Endothelial cell of umbilical vein (primary cell): ENCODE measurements around the gene SAT1. TPM values are rescaled to one million over a fixed set of nuclear protein-coding genes. Genes with fewer than 3 reads are reported as not detected.

Experiments
- BruUV-seq: library from RNA; stranded (reverse); fragments of 400-500 nt; replicated peaks from 2 replicates; lab custom pipeline; 2021; lab: Mats Ljungman, UMichigan
- CTCF ChIA-PET: fragments of 300-600, 350-600 bp; sonication (Branson Sonifier 250); formaldehyde crosslinking; loops from one replicate; lab custom pipeline; 2021; ENCODE audit warnings: antibody characterized with exemption, inconsistent platforms; lab: Charles Lee
- POLR2A ChIA-PET: fragments of 300-600, 350-600 bp; sonication (Branson Sonifier 250); formaldehyde crosslinking; loops from one replicate; lab custom pipeline; 2021; ENCODE audit warnings: antibody characterized with exemption, inconsistent platforms; lab: Charles Lee
- DNase-seq: peaks from one replicate; pipeline ENCODE4 v3.0.0-alpha.2; 2011; ENCODE audit warnings: low read depth, low spot score
- FAIRE-seq: peaks from 2 replicates; lab custom pipeline; 2011; peaks lifted over from hg19 to GRCh38; lab: Jason Lieb, UNC
- H2AFZ ChIP-seq: 2 replicates; pipeline ENCODE4 v1.6.0; 2012; ENCODE audit warnings: low read depth, low read length, control low read depth, inconsistent platforms
- H3K27ac ChIP-seq: 2 replicates; pipeline ENCODE4 v1.5.1; 2011; ENCODE audit warnings: low read depth, mild to moderate bottlenecking, control low read depth, low read length, moderate library complexity; ENCODE audit not compliant: insufficient read depth
- H3K27me3 ChIP-seq, 2 experiments: 2 replicates each; pipeline versions ENCODE4 v1.6.0 to v1.6.1; 2011; ENCODE audit warnings: low read length in 2 of 2, mixed read lengths in 1 of 2; ENCODE audit not compliant: control insufficient read depth in 2 of 2, insufficient read depth in 2 of 2
- H3K36me3 ChIP-seq, 2 experiments: 2 replicates in 1 of 2; 3 replicates in 1 of 2; pipeline ENCODE4 v1.5.1; 2011; ENCODE audit warnings: low read length in 2 of 2, mild to moderate bottlenecking in 1 of 2, moderate library complexity in 1 of 2; ENCODE audit not compliant: control insufficient read depth in 2 of 2, insufficient read depth in 2 of 2; ENCODE audit errors: extremely low read depth in 1 of 2
- H3K4me1 ChIP-seq: 3 replicates; pipeline ENCODE4 v1.5.1; 2011; ENCODE audit warnings: mild to moderate bottlenecking, low read length; ENCODE audit not compliant: control insufficient read depth, insufficient read depth; ENCODE audit errors: extremely low read depth
- H3K4me2 ChIP-seq: 2 replicates; pipeline ENCODE4 v1.6.1; 2011; ENCODE audit warnings: low read length, control low read depth, mixed read lengths; ENCODE audit not compliant: insufficient read depth
- H3K4me3 ChIP-seq, 3 experiments: fragments of 200-600 bp in 1 of 3; sonication (generic), shearing (Covaris generic) in 1 of 3; replicated peaks in 1 of 3; 2 replicates each; pipeline ENCODE4 v1.5.1; 2011 to 2016; ENCODE audit warnings: control low read depth in 3 of 3, low read length in 3 of 3, mild to moderate bottlenecking in 2 of 3, inconsistent platforms in 1 of 3, low read depth in 1 of 3, moderate library complexity in 1 of 3; ENCODE audit not compliant: insufficient read depth in 1 of 3
- H3K79me2 ChIP-seq: 2 replicates; pipeline ENCODE4 v1.6.0; 2012; ENCODE audit warnings: low read length, inconsistent platforms; ENCODE audit not compliant: control insufficient read depth, insufficient read depth
- H3K9ac ChIP-seq: replicated peaks from 2 replicates; pipeline ENCODE3; 2011; ENCODE audit warnings: low read length, control low read depth; ENCODE audit not compliant: insufficient read depth; ENCODE audit errors: extremely low read depth
- H3K9me1 ChIP-seq: replicated peaks from 3 replicates; pipeline ENCODE4 v1.6.0; 2011; ENCODE audit warnings: mild to moderate bottlenecking, low read length; ENCODE audit not compliant: control insufficient read depth, insufficient read depth; ENCODE audit errors: extremely low read depth
- H3K9me3 ChIP-seq: replicated peaks from 2 replicates; pipeline ENCODE4 v1.5.1; 2012; ENCODE audit warnings: low read length, inconsistent platforms; ENCODE audit not compliant: control insufficient read depth, insufficient read depth
- H4K20me1 ChIP-seq: replicated peaks from 2 replicates; pipeline ENCODE3; 2011; ENCODE audit warnings: mild to moderate bottlenecking, low read length; ENCODE audit not compliant: control insufficient read depth, insufficient read depth; ENCODE audit errors: extremely low read depth
- EZH2 ChIP-seq: IDR thresholded peaks from 2 replicates; pipeline ENCODE4 v1.6.1; 2012; ENCODE audit warnings: borderline replicate concordance, low read depth, mild to moderate bottlenecking, moderate library complexity, low read length, inconsistent platforms; ENCODE audit not compliant: severe bottlenecking
- FOS ChIP-seq: IDR thresholded peaks from 2 replicates; pipeline ENCODE4 v1.6.1; 2011; ENCODE audit warnings: mild to moderate bottlenecking, low read length, moderate library complexity, borderline replicate concordance; ENCODE audit not compliant: insufficient read depth
- GATA2 ChIP-seq: IDR thresholded peaks from 2 replicates; pipeline ENCODE4 v1.7.0; 2011; ENCODE audit warnings: low read depth, mild to moderate bottlenecking, moderate library complexity, mixed read lengths, low read length; ENCODE audit not compliant: insufficient read length, insufficient read depth
- JUN ChIP-seq: IDR thresholded peaks from 2 replicates; pipeline ENCODE4 v1.6.1; 2011; ENCODE audit warnings: borderline replicate concordance, low read depth; ENCODE audit not compliant: insufficient read length, insufficient read depth
- MYC ChIP-seq: IDR thresholded peaks from one replicate; pipeline ENCODE4 v1.6.1; 2011; ENCODE audit warnings: mild to moderate bottlenecking, low read depth, low read length
- POLR2A ChIP-seq: IDR thresholded peaks from 2 replicates; pipeline ENCODE4 v1.6.1; 2012; ENCODE audit warnings: low read depth, mild to moderate bottlenecking, control low read depth, low read length
- POLR2AphosphoS5 ChIP-seq: IDR thresholded peaks from 2 replicates; pipeline ENCODE4 v1.6.1; 2012; ENCODE audit warnings: low read depth, mild to moderate bottlenecking, control low read depth, low read length, moderate library complexity; ENCODE audit not compliant: insufficient read depth
- dilution Hi-C: fragments of 300-500 bp; cut with MboI; formaldehyde crosslinking; loops from one replicate; pipeline ENCODE4 v1.15.0; 2019; ENCODE audit warnings: low sequenced_read_pairs; ENCODE audit not compliant: extremely low pct_ligation_motif_present
- intact Hi-C: fragments of 100-400 bp; cut with micrococcal nuclease; formaldehyde crosslinking; loops from one replicate; pipeline ENCODE4 v1.10.0; 2022
- polyA plus RNA-seq, 4 experiments: library from polyadenylated mRNA; depleted of rRNA in 3 of 4; stranded (reverse) in 3 of 4; unstranded in 1 of 4; fragments of >200 nt; gene quantifications; 2 replicates each; pipeline versions ENCODE4 v1.2.1 to v1.2.3, GENCODE V29; 2011 to 2012; ENCODE audit warnings: missing spikeins in 1 of 4
- total RNA-seq: library from RNA; stranded (reverse); gene quantifications from 2 replicates; pipeline ENCODE4 v1.2.3, GENCODE V29; 2021
- TF ChIP-seq, protein P1 (sequence below), 2 donors: IDR thresholded peaks; 1 replicate in 1 of 2; 2 replicates in 1 of 2; pipeline ENCODE4 v1.5.1; 2011; ENCODE audit warnings: low read length in 2 of 2, mild to moderate bottlenecking in 2 of 2, moderate library complexity in 2 of 2, control low read depth in 1 of 2, inconsistent platforms in 1 of 2, low read depth in 1 of 2; ENCODE audit not compliant: insufficient read depth in 1 of 2; ENCODE audit errors: extremely low read depth in 1 of 2
- TF ChIP-seq, protein P2 (sequence below): IDR thresholded peaks from 2 replicates; pipeline ENCODE4 v1.6.1; 2011; ENCODE audit not compliant: insufficient read depth, insufficient read length

Gene SAT1
- total and polyA plus RNA-seq, 2 donors (not counting 3 experiments of a cell fraction or from before 2014, with no cell fraction given), result 289 to 526 TPM

DNA sequence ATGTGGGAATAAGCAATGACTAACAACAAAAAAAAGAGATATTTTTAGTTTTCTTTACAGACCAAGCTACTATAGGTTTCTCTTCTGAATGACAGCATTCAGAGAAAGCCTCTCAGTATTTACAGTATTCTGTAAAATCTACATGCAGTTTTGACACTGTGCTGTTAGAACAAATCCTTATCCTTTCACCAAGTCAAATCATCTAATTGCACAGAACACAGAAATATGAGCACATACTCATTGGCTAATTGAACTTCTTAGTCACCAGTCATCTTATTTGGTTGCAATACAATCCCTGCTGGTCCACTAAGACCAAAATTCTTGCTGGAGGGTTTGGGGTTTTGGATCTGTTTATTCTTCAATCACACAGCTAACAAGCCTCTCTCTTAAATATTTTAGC lies 45.6 kb upstream of the SAT1 start:
- Histone ChIP-seq H3K4me1 (peaks cover 7% of the 10 kb centered on the region), H3K9ac (no peak overlapping the region), H3K36me3 (no peaks in the 10 kb centered on the region), H4K20me1 (no peaks in the 10 kb centered on the region), H3K4me3 (no peak overlapping the region), H3K27ac (no peak overlapping the region), H3K79me2 (peaks cover 80% of the 10 kb centered on the region), H3K4me2 (no peak overlapping the region), H3K27me3 (no peaks in the 10 kb centered on the region), H2AFZ (no peak overlapping the region), H3K9me1 (no peaks in the 10 kb centered on the region), H3K9me3 (no peaks in the 10 kb centered on the region)
- TF ChIP-seq MYC (no peak), POLR2A (no peak), GATA2 (no peak), POLR2AphosphoS5 (no peak), EZH2 (no peak), FOS (no peak), JUN (no peak)
- TF ChIP-seq, protein P1, sequence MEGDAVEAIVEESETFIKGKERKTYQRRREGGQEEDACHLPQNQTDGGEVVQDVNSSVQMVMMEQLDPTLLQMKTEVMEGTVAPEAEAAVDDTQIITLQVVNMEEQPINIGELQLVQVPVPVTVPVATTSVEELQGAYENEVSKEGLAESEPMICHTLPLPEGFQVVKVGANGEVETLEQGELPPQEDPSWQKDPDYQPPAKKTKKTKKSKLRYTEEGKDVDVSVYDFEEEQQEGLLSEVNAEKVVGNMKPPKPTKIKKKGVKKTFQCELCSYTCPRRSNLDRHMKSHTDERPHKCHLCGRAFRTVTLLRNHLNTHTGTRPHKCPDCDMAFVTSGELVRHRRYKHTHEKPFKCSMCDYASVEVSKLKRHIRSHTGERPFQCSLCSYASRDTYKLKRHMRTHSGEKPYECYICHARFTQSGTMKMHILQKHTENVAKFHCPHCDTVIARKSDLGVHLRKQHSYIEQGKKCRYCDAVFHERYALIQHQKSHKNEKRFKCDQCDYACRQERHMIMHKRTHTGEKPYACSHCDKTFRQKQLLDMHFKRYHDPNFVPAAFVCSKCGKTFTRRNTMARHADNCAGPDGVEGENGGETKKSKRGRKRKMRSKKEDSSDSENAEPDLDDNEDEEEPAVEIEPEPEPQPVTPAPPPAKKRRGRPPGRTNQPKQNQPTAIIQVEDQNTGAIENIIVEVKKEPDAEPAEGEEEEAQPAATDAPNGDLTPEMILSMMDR (IDR thresholded peaks at IDR 0.05; ENCODE audit: extremely low read depth in 1 of 2, insufficient read depth in 1 of 2, low read depth in 1 of 2, low read length in 2 of 2), result no peak
- TF ChIP-seq, protein P2, sequence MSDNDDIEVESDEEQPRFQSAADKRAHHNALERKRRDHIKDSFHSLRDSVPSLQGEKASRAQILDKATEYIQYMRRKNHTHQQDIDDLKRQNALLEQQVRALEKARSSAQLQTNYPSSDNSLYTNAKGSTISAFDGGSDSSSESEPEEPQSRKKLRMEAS, result no peak
- dilution Hi-C loops, result no loop called here
- FAIRE-seq, result no peak
- ChIA-PET POLR2A (no interaction called here), CTCF (no interaction called here)
- BruUV-seq, result no TSS peak
- intact Hi-C loops, result no loop called here
- no peak for DNase-seq
